NCI-H2227 (cell line): Measurements from ENCODE around the gene OSBPL8.
"Not testable (repeated sequence)": the region's sequence is repeated elsewhere in the genome, so short reads cannot be mapped to it uniquely, and the experiment has no call there.

Source experiments
- DNase-seq: peaks from one replicate; lab custom pipeline; 2025; ENCODE audit not compliant: unreplicated experiment; lab: John Stamatoyannopoulos, UW

Gene OSBPL8

GRCh38 chr12:76478045-76478444 is 81.5 kb downstream of the OSBPL8 start:
- no peak for DNase-seq

GRCh38 chr12:76472862-76473261 is 86.7 kb downstream of the OSBPL8 start:
- not testable (repeated sequence) for DNase-seq

GRCh38 chr12:76471579-76471978 is 88.0 kb downstream of the OSBPL8 start:
- no peak for DNase-seq

- DNase-seq, result no peak
Observed at GRCh38 chr12:76470028-76470939, 89.3 kb downstream of the OSBPL8 start.

GRCh38 chr12:76464631-76465166 is 94.9 kb downstream of the OSBPL8 start:
- no peak for DNase-seq

- DNase-seq, result peak; percentile 8
Observed at GRCh38 chr12:76462668-76463224, 96.8 kb downstream of the OSBPL8 start.

- DNase-seq, result no peak
Observed at GRCh38 chr12:76460807-76461206, 98.8 kb downstream of the OSBPL8 start.

GRCh38 chr12:76457818-76458217 is 101.8 kb downstream of the OSBPL8 start:
- DNase-seq, result no peak

GRCh38 chr12:76457010-76457409 is 102.6 kb downstream of the OSBPL8 start:
- DNase-seq, result no peak

GRCh38 chr12:76455582-76456345 is 103.8 kb downstream of the OSBPL8 start:
- DNase-seq, result peak; percentile 52

- no peak for DNase-seq
Observed at GRCh38 chr12:76451528-76451927, 108.0 kb downstream of the OSBPL8 start.

- no peak for DNase-seq
Observed at GRCh38 chr12:76450690-76451089, 108.9 kb downstream of the OSBPL8 start.

- DNase-seq, result no peak
Observed at GRCh38 chr12:76449993-76450392, 109.6 kb downstream of the OSBPL8 start.

- no peak for DNase-seq
Observed at GRCh38 chr12:76449583-76449982, 110.0 kb downstream of the OSBPL8 start.

- DNase-seq, result no peak
Observed at GRCh38 chr12:76449016-76449415, 110.6 kb downstream of the OSBPL8 start.

GRCh38 chr12:76446090-76446489 is 113.5 kb downstream of the OSBPL8 start:
- no peak for DNase-seq

GRCh38 chr12:76445462-76445861 is 114.1 kb downstream of the OSBPL8 start:
- no peak for DNase-seq

GRCh38 chr12:76444408-76444984 is 115.1 kb downstream of the OSBPL8 start:
- DNase-seq, result no peak

GRCh38 chr12:76441016-76441415 is 118.6 kb downstream of the OSBPL8 start:
- DNase-seq, result no peak

- no peak for DNase-seq
Observed at GRCh38 chr12:76432733-76433132, 126.8 kb downstream of the OSBPL8 start.

- DNase-seq, result no peak
Observed at GRCh38 chr12:76428117-76428516, 131.5 kb downstream of the OSBPL8 start.
